Hematopoietic multipotent progenitor cell treated with erythropoietin and hydrocortisone succinate and interleukin-3 and kit ligand, for 17 days (in vitro differentiated cells): ENCODE data around the gene CSF1R.

Experiments used
- DNase-seq: peaks from one replicate; pipeline ENCODE4 v3.0.0-alpha.2; 2015; ENCODE audit warnings: low spot score

CSF1R gene

GRCh38 chr5:150120617-150121447 lies 34.5 kb upstream of the CSF1R start:
- DNase-seq = no peak

GRCh38 chr5:150120062-150120441 lies 33.7 kb upstream of the CSF1R start:
- no peak for DNase-seq

GRCh38 chr5:150119421-150120061 lies 33.2 kb upstream of the CSF1R start:
- peak; percentile 22 for DNase-seq

- DNase-seq = no peak
Measured at GRCh38 chr5:150118561-150119229, 32.3 kb upstream of the CSF1R start.

- no peak for DNase-seq
Measured at GRCh38 chr5:150117945-150118560, 31.7 kb upstream of the CSF1R start.

GRCh38 chr5:150116667-150117400 lies 30.5 kb upstream of the CSF1R start:
- no peak for DNase-seq

- no peak for DNase-seq
Measured at GRCh38 chr5:150114773-150115408, 28.5 kb upstream of the CSF1R start.

- DNase-seq = no peak
Measured at GRCh38 chr5:150114102-150114641, 27.8 kb upstream of the CSF1R start.

GRCh38 chr5:150113047-150113744 lies 26.8 kb upstream of the CSF1R start:
- no peak for DNase-seq

GRCh38 chr5:150112201-150113046 lies 26.1 kb upstream of the CSF1R start:
- no peak for DNase-seq

- no peak for DNase-seq
Measured at GRCh38 chr5:150111122-150111521, 24.8 kb upstream of the CSF1R start.

- DNase-seq = no peak
Measured at GRCh38 chr5:150109921-150110320, 23.6 kb upstream of the CSF1R start.

GRCh38 chr5:150108711-150109514 lies 22.6 kb upstream of the CSF1R start:
- DNase-seq = no peak

GRCh38 chr5:150107909-150108447 lies 21.6 kb upstream of the CSF1R start:
- DNase-seq = no peak

GRCh38 chr5:150106674-150107426 lies 20.5 kb upstream of the CSF1R start:
- DNase-seq = no peak

GRCh38 chr5:150105928-150106615 lies 19.7 kb upstream of the CSF1R start:
- no peak for DNase-seq

- DNase-seq = no peak
Measured at GRCh38 chr5:150104550-150104870, 18.2 kb upstream of the CSF1R start.
